NCI-H2196 (cell line): ENCODE results near the gene ALG14.
"Not testable (repeated sequence)": the region's sequence is repeated elsewhere in the genome, so short reads cannot be mapped to it uniquely, and the experiment has no call there.

ENCODE experiments used
- DNase-seq: peaks from one replicate; lab custom pipeline; 2025; ENCODE audit not compliant: unreplicated experiment; lab: John Stamatoyannopoulos, UW

Gene ALG14

GRCh38 chr1:95088303-95088702 lies 15.6 kb upstream of the ALG14 start:
- no peak for DNase-seq

GRCh38 chr1:95086949-95087533 lies 14.3 kb upstream of the ALG14 start:
- no peak for DNase-seq

- no peak for DNase-seq
Measured at GRCh38 chr1:95085376-95085775, 12.6 kb upstream of the ALG14 start.

- DNase-seq = peak; percentile 19
Measured at GRCh38 chr1:95084317-95085176, 11.8 kb upstream of the ALG14 start.

GRCh38 chr1:95080879-95081278 lies 8.1 kb upstream of the ALG14 start:
- DNase-seq = no peak

- DNase-seq = no peak
Measured at GRCh38 chr1:95080446-95080845, 7.7 kb upstream of the ALG14 start.

- no peak for DNase-seq
Measured at GRCh38 chr1:95076034-95076433, 3.3 kb upstream of the ALG14 start.

- no peak for DNase-seq
Measured at GRCh38 chr1:95073446-95073845, 695 bp upstream of the ALG14 start.

- DNase-seq = no peak
Measured at GRCh38 chr1:95072117-95072516, 634 bp downstream of the ALG14 start.

GRCh38 chr1:95071539-95071938 lies 1.2 kb downstream of the ALG14 start:
- no peak for DNase-seq

GRCh38 chr1:95069710-95070093 lies 3.0 kb downstream of the ALG14 start:
- no peak for DNase-seq

GRCh38 chr1:95068956-95069709 lies 3.6 kb downstream of the ALG14 start:
- DNase-seq = no peak

GRCh38 chr1:95067568-95067967 lies 5.2 kb downstream of the ALG14 start:
- DNase-seq = no peak

GRCh38 chr1:95067062-95067461 lies 5.7 kb downstream of the ALG14 start:
- no peak for DNase-seq

GRCh38 chr1:95061445-95062006 lies 11.2 kb downstream of the ALG14 start:
- DNase-seq = no peak

- DNase-seq = no peak
Measured at GRCh38 chr1:95058974-95059373, 13.8 kb downstream of the ALG14 start.

- no peak for DNase-seq
Measured at GRCh38 chr1:95057351-95057750, 15.4 kb downstream of the ALG14 start.

GRCh38 chr1:95049935-95050334 lies 22.8 kb downstream of the ALG14 start:
- no peak for DNase-seq

- no peak for DNase-seq
Measured at GRCh38 chr1:95048317-95048716, 24.4 kb downstream of the ALG14 start.

- DNase-seq = not testable (repeated sequence)
Measured at GRCh38 chr1:95047624-95048023, 25.1 kb downstream of the ALG14 start.

GRCh38 chr1:95046359-95046758 lies 26.4 kb downstream of the ALG14 start:
- DNase-seq = no peak
